Gastroesophageal sphincter (tissue), 4 donors: ENCODE data around the gene S1PR3. TPM values are rescaled to one million over a fixed set of nuclear protein-coding genes. Genes with fewer than 3 reads are reported as not detected.

Experiments used
- ATAC-seq: fragments of 150-250 bp; one replicate; pipeline ENCODE4 v1.9.1; 2016; ENCODE audit warnings: mild to moderate bottlenecking, moderate library complexity
- H3K27ac ChIP-seq, 4 donors: fragments of 200-600 bp; sonication (generic) in 3 of 4; 1 replicate in 3 of 4; 2 replicates in 1 of 4; pipeline ENCODE4 v1.5.1; 2016 to 2019
- H3K27me3 ChIP-seq: fragments of 200-600 bp; sonication (generic); one replicate; pipeline ENCODE4 v1.5.1; 2019
- H3K36me3 ChIP-seq, 2 donors: fragments of 200-600 bp; sonication (generic); one replicate each; pipeline ENCODE4 v1.5.1; 2019; ENCODE audit warnings: control low read depth in 1 of 2
- H3K4me1 ChIP-seq, 3 donors: fragments of 200-600 bp; sonication (generic); 1 replicate in 2 of 3; 2 replicates in 1 of 3; pipeline ENCODE4 v1.5.1; 2016 to 2019; ENCODE audit warnings: control low read depth in 2 of 3
- H3K4me3 ChIP-seq, 2 donors: fragments of 200-600 bp; sonication (generic); one replicate each; pipeline ENCODE4 v1.5.1; 2019; ENCODE audit warnings: mild to moderate bottlenecking in 1 of 2, moderate library complexity in 1 of 2
- H3K9me3 ChIP-seq, 3 donors: fragments of 200-600 bp; sonication (generic); one replicate each; pipeline ENCODE4 v1.5.1; 2017 to 2019; ENCODE audit warnings: control low read depth in 2 of 3
- CTCF ChIP-seq, 4 experiments: fragments of 200-600 bp in 2 of 4; fragments of 450-650 bp in 2 of 4; sonication (generic) in 1 of 4; IDR thresholded peaks; one replicate each; pipeline ENCODE4 v1.5.1; 2017 to 2019; ENCODE audit warnings: antibody characterized with exemption in 4 of 4, mild to moderate bottlenecking in 2 of 4, moderate library complexity in 2 of 4
- EP300 ChIP-seq: sonication (generic); formaldehyde crosslinking; IDR thresholded peaks from one replicate; pipeline ENCODE4 v1.6.1; 2017; ENCODE audit warnings: antibody characterized with exemption, mild to moderate bottlenecking
- POLR2A ChIP-seq, 2 donors: fragments of 450-650 bp; IDR thresholded peaks; one replicate each; pipeline ENCODE4 v1.6.1; 2017; ENCODE audit warnings: antibody characterized with exemption in 2 of 2, mild to moderate bottlenecking in 2 of 2, moderate library complexity in 1 of 2
- POLR2AphosphoS5 ChIP-seq: sonication (generic); formaldehyde crosslinking; IDR thresholded peaks from one replicate; pipeline ENCODE4 v1.6.1; 2017; ENCODE audit warnings: antibody characterized with exemption
- WGBS, 2 donors: methylation state at CpG; one replicate each; pipeline ENCODE4 v1.1.5; 2018; ENCODE audit warnings: low coverage in 1 of 2; 5-methylcytosine and 5-hydroxymethylcytosine counted together
- total RNA-seq, 4 donors: library from RNA; depleted of rRNA; stranded (reverse); fragments of >200 nt; gene quantifications; one replicate each; pipeline ENCODE4 v1.1.0, GENCODE V29; 2016

The S1PR3 gene
- total RNA-seq, 4 donors from 2014 or later, result 77.9 to 351 (median 167) TPM

GRCh38 chr9:88978034-88978433, 13.2 kb upstream of the S1PR3 start:
- Histone ChIP-seq H3K27me3 (no peaks in the 10 kb centered on the region), H3K4me1 (peaks cover 3 to 54% (median 10%) of the 10 kb centered on the region in 3 donors), H3K4me3 (no peak overlapping the region), H3K36me3 (no peaks in the 10 kb centered on the region), H3K27ac (peak overlapping the region in 3 of 4 donors; percentile 49 to 80 (median 74)), H3K9me3 (peaks cover 0 to 2% (median 0%) of the 10 kb centered on the region in 3 donors)
- ATAC-seq, result no peak
- TF ChIP-seq POLR2A (IDR thresholded peaks at IDR 0.05) (no peak), EP300 (no peak), POLR2AphosphoS5 (no peak), CTCF (IDR thresholded peaks at IDR 0.05) (no peak)
- 15 to 39% methylated on average over 4 to 5 of the region's 5 CpGs for WGBS, 2 donors

- whole genome bisulfite sequencing, 2 donors, result 63 to 100% methylated on average over 1 of the region's 2 CpGs
Measured at GRCh38 chr9:88979021-88979420, 12.2 kb upstream of the S1PR3 start.

GRCh38 chr9:88979791-88980190, 11.5 kb upstream of the S1PR3 start:
- Histone ChIP-seq H3K27me3 (no peaks in the 10 kb centered on the region), H3K27ac (peak overlapping the region; percentile 48 to 74 (median 59)), H3K9me3 (no peaks in the 10 kb centered on the region), H3K4me3 (no peak overlapping the region), H3K36me3 (no peaks in the 10 kb centered on the region), H3K4me1 (peaks cover 3 to 57% (median 10%) of the 10 kb centered on the region in 3 donors)
- no peak for ATAC-seq
- no peak for TF ChIP-seq CTCF (IDR thresholded peaks at IDR 0.05)
- no peak for TF ChIP-seq POLR2AphosphoS5
- no peak for TF ChIP-seq POLR2A (IDR thresholded peaks at IDR 0.05)
- no peak for TF ChIP-seq EP300
- WGBS, 2 donors, result 75% methylated on average over 2 of the region's 2 CpGs; no CpG with 5 or more reads in 1 of the 2 donors

More at GRCh38 chr9:88979021-88979420, 12.2 kb upstream of the S1PR3 start:
- H3K4me3 ChIP-seq, result no peak overlapping the region
- no peak for ATAC-seq
- peak overlapping the region in 3 of 4 donors; percentile 49 to 74 (median 49) for H3K27ac ChIP-seq
- no peaks in the 10 kb centered on the region for H3K36me3 ChIP-seq
- H3K4me1 ChIP-seq, result peaks cover 3 to 54% (median 10%) of the 10 kb centered on the region in 3 donors
- no peaks in the 10 kb centered on the region for H3K27me3 ChIP-seq
- no peak for TF ChIP-seq POLR2AphosphoS5
- no peak for TF ChIP-seq EP300
- no peak for TF ChIP-seq CTCF (IDR thresholded peaks at IDR 0.05)
- TF ChIP-seq POLR2A (IDR thresholded peaks at IDR 0.05), result no peak
- no peaks in the 10 kb centered on the region for H3K9me3 ChIP-seq

GRCh38 chr9:88980740-88981203, 10.5 kb upstream of the S1PR3 start:
- peaks cover 3 to 53% (median 10%) of the 10 kb centered on the region in 3 donors for H3K4me1 ChIP-seq
- H3K27me3 ChIP-seq, result no peaks in the 10 kb centered on the region
- no peak for TF ChIP-seq CTCF (IDR thresholded peaks at IDR 0.05)
- peak; percentile 56 for TF ChIP-seq POLR2AphosphoS5
- no peak overlapping the region for H3K4me3 ChIP-seq
- ATAC-seq, result peak; percentile 64
- no peaks in the 10 kb centered on the region for H3K9me3 ChIP-seq
- no peaks in the 10 kb centered on the region for H3K36me3 ChIP-seq
- WGBS, 2 donors, result 0 to 17% methylated on average over 1 of the region's 1 CpG
- peak overlapping the region; percentile 48 to 74 (median 59) for H3K27ac ChIP-seq

- TF ChIP-seq POLR2AphosphoS5 (no peak), POLR2A (IDR thresholded peaks at IDR 0.05) (no peak), CTCF (IDR thresholded peaks at IDR 0.05) (no peak), EP300 (no peak)
- no peak for ATAC-seq
- Histone ChIP-seq H3K27me3 (no peaks in the 10 kb centered on the region), H3K9me3 (no peaks in the 10 kb centered on the region), H3K4me3 (no peak overlapping the region), H3K36me3 (no peaks in the 10 kb centered on the region), H3K27ac (peak overlapping the region in 1 of 4 donors; percentile 52), H3K4me1 (peaks cover 0 to 28% (median 10%) of the 10 kb centered on the region in 3 donors)
- 90 to 100% methylated on average over 1 of the region's 2 CpGs for WGBS, 2 donors
Measured at GRCh38 chr9:88983865-88984542, 7.3 kb upstream of the S1PR3 start.
